ENCODE results near the gene VWA3B. TPM values are rescaled to one million over a fixed set of nuclear protein-coding genes. Genes with fewer than 3 reads are reported as not detected.
A peak's percentile ranks its signal among the peaks of the same experiment; 100 is the strongest.

The VWA3B gene, protein sequence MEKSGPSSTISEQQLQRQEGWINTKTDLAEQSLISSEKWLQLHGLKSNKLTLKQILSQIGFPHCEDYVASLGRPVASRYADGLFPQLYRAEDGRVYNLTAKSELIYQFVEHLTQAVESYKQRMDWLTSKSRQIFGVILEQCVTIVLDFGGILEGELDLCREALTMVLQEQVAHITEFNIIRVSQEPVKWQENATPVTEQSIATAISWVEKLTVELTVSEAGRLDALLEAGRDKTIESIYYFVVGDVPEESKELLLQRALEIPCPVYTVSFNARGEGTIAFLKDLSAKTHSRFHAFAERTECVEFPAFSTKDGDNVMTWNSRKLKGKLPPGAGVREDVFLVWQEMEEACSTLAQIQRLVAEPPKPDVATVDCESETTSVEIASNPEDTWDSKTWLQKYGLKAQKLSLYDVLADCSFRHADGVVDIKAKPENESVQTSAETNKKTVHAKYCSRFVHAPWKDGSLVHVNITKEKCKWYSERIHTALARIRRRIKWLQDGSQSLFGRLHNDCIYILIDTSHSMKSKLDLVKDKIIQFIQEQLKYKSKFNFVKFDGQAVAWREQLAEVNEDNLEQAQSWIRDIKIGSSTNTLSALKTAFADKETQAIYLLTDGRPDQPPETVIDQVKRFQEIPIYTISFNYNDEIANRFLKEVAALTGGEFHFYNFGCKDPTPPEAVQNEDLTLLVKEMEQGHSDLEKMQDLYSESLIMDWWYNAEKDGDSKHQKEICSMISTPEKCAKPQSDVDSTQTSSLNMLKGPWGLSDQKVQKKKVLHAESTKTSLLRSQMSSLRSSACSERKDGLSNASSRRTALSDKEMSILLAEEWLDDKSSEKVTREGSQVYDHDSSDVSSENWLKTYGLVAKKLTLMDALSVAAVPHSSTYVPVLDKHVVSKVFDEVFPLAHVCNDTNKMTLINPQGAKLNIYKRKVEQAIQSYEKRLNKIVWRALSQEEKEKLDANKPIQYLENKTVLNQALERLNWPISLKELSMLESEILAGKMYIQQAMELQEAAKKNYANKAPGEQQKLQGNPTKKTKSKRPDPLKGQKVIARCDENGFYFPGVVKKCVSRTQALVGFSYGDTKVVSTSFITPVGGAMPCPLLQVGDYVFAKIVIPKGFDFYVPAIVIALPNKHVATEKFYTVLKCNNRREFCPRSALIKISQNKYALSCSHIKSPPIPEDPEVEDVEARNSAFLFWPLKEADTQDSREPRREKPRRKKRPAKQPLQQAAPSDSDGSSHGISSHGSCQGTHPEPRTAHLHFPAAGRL (N-terminal part only)
- total RNA-seq: 1 to 10 TPM in 1 of 2 donors, not detected in 1; 4.0 TPM

DNA sequence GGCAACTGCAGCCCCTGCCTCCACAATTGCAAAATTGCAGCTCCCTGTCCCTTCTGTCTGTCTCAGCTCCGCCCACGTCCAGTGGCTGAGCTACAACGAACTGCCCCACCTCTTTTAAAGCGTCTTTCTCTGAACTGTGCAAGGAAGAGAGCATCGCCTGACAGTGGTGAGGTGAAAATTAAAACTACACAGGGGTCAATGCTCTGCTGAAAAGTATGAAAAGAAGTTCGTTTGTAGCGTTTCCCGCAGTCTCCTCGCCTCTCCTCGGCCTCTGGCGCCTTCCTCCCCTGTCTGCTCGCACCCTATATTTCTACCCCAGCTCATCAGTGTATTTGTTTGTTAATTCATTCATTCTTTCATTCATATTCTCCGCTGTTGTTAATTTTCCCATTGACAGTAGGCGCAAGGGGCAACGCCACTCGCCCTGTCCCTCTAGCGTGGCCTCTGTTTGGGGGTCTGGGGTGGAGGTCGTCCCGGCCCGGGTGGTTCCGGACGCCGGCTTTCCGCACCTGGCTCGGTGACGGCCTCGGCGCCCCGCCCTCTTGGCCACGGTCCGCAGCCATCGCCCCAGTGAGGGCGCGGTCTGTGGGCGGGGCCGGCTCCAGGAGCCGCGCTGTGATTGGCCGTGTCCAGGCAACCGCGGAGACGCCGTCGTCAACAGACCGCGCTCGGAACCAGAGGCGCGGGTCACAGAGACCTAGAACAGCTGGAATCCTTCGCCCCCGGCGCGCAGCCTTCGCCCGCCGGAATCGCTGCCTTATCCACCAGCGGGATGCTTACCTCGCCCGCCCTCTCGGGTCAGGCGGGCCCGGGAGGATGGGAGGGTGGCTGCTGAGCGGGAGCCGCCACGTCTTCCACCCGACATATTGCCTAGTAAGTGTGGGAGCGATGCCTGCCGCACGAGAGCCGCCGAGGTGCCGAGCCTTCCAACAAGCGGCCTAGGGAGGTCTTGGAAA is at the start of gene VWA3B:
Gene VWA3B (plus strand): TSS at position 677 of the 956 bp plus-strand sequence. CDS start 5,926 bp downstream, outside the sequence.
- peak; percentile 19 for TF ChIP-seq POLR2AphosphoS5 (IDR thresholded peaks at IDR 0.05)
- TF ChIP-seq, protein P1, sequence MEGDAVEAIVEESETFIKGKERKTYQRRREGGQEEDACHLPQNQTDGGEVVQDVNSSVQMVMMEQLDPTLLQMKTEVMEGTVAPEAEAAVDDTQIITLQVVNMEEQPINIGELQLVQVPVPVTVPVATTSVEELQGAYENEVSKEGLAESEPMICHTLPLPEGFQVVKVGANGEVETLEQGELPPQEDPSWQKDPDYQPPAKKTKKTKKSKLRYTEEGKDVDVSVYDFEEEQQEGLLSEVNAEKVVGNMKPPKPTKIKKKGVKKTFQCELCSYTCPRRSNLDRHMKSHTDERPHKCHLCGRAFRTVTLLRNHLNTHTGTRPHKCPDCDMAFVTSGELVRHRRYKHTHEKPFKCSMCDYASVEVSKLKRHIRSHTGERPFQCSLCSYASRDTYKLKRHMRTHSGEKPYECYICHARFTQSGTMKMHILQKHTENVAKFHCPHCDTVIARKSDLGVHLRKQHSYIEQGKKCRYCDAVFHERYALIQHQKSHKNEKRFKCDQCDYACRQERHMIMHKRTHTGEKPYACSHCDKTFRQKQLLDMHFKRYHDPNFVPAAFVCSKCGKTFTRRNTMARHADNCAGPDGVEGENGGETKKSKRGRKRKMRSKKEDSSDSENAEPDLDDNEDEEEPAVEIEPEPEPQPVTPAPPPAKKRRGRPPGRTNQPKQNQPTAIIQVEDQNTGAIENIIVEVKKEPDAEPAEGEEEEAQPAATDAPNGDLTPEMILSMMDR (IDR thresholded peaks at IDR 0.05): no peak
- peak; percentile 23 for TF ChIP-seq POLR2A (IDR thresholded peaks at IDR 0.05)
- intact Hi-C loops (cut with DNase I): no loop called here
- Histone ChIP-seq H3K36me3 (no peaks in the 10 kb centered on the region), H3K9me3 (no peaks in the 10 kb centered on the region), H3K4me1 (replicated peaks) (no peaks in the 10 kb centered on the region), H3K27ac (no peak within 1 kb of the TSS), H3K27me3 (replicated peaks; ENCODE audit: insufficient read depth) (no peaks in the 10 kb centered on the region), H3K4me3 (peak within 1 kb of the TSS; percentile 18 to 31)
- 2% methylated on average over 74 of the region's 74 CpGs for WGBS
- peak; percentile 49 for DNase-seq (ENCODE audit: low spot score)

DNA sequence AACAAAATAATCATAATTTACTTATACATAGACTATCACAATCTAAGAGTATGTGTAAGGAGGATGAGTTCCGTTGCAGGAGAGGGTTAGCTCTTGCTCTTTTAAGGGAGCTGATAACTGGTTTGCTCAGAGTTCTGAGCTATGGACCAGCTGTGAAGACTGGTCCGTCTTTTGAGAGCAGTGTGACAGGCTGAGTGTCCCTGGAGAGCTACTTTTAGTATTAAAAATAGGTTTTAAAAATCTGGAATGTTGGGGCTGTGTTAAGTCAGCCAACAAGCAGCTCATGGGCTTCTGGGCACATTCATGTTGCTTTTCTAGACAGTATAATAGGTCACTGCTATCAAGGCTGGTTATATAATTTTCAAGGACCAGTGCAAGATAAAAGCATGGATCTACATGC is 49.8 kb upstream of the VWA3B start:
- Histone ChIP-seq H3K27me3 (replicated peaks; ENCODE audit: insufficient read depth) (no peaks in the 10 kb centered on the region), H3K36me3 (no peaks in the 10 kb centered on the region), H3K4me3 (no peak overlapping the region), H3K4me1 (replicated peaks) (no peaks in the 10 kb centered on the region), H3K9me3 (no peaks in the 10 kb centered on the region), H3K27ac (no peak overlapping the region)
- TF ChIP-seq POLR2AphosphoS5 (IDR thresholded peaks at IDR 0.05) (no peak), POLR2A (IDR thresholded peaks at IDR 0.05) (no peak)
- TF ChIP-seq, protein P1 (IDR thresholded peaks at IDR 0.05): no peak
- intact Hi-C loops (cut with DNase I): no loop called here
- whole genome bisulfite sequencing: 70% methylated on average over 2 of the region's 2 CpGs
- no peak for DNase-seq (ENCODE audit: low spot score)

DNA sequence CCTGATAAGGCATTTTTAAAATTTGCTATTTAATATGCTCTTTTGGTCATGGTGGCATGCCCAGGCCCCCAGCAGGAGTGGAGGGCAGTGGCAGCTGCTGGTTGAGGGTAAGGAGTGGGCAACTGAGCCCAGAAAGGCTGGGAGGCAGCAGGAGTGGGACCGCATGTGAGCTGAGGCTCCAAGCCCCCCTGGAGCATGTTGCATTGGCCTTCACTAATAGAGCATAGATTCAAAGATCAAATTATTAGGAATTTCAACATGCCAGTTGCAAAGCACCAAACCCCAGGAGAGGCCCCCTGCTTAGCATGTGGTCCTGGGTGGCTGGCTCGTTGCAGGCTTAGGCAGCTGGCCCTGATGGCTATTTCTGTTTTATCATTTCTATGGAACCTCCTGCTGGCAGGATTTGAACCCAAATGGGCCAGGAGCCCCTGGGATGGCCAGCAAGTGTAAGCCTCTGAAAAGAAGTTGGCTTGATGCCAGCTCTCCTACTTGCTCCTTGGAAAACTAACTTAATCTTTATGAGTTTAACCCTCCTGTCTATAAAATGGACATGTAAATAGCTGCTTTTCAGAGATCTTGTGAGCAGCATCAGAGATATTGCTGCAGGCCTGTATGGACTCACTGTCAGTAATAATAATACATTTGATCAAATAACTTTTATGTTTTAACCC is 49.2 kb upstream of the VWA3B start:
- no peak for DNase-seq (ENCODE audit: low spot score)
- intact Hi-C loops (cut with DNase I): no loop called here
- no peak for TF ChIP-seq POLR2AphosphoS5 (IDR thresholded peaks at IDR 0.05)
- TF ChIP-seq, protein P1 (IDR thresholded peaks at IDR 0.05): no peak
- H3K36me3 ChIP-seq: no peaks in the 10 kb centered on the region
- H3K4me3 ChIP-seq: no peak overlapping the region
- no peaks in the 10 kb centered on the region for H3K27me3 ChIP-seq (replicated peaks; ENCODE audit: insufficient read depth)
- H3K9me3 ChIP-seq: no peaks in the 10 kb centered on the region
- no peaks in the 10 kb centered on the region for H3K4me1 ChIP-seq (replicated peaks)
- H3K27ac ChIP-seq: no peak overlapping the region
- 77% methylated on average over 2 of the region's 2 CpGs for WGBS

All from prostate gland (tissue), 2 donors.